Ramos (cell line): Measurements from ENCODE around the gene KIDINS220.

Experiments used
- in situ Hi-C: fragments of 300-500 bp; cut with MboI; formaldehyde crosslinking; loops from one replicate; pipeline ENCODE4 v1.14.3; 2022; ENCODE audit warnings: low sequenced_read_pairs; ENCODE audit not compliant: unreplicated experiment

The KIDINS220 gene

DNA sequence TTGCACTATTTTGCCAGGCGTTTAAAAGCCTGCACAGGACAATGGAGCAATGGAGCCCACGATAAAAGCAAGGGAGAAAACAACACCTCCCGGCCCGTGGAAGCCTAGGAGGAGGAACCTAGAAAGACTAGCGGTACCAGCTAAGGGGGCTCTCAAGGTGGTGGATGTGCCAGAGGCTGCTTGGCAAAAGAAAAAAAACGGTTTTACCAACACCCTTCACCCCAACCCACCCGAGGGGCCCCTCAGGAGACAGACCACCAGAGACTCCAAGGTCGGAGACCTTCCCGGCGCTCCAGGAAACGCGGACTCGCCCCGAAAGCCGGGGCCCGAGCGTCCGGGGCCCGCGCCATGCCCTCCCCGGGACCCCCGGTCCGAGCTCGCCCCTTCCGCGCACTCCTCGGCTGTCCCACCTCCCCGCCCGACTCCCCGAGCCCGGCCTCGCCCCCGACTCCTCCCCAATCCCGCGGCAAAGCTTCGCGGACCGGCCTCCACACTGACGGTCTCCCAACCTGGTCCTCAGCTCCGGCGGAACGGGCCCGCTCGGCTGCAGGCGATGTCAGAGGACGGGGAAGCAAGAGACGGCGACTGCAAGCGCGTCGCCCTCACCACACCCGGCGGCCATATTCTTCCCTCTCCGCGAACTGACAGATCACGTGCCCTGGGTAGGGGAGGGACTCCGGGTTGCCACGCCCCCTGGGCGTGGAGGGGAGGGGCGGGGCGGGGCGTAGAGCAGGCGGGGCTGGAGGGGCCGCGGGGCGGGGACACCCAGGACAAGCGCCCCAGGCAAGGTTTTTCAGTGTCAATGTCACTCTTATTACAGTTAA, at the start of gene KIDINS220:
TSS of gene KIDINS220 (minus strand) at position 643 of the 824 bp plus-strand sequence. CDS start 10,520 bp downstream, outside the sequence.
- in situ Hi-C loops: no loop called here

DNA sequence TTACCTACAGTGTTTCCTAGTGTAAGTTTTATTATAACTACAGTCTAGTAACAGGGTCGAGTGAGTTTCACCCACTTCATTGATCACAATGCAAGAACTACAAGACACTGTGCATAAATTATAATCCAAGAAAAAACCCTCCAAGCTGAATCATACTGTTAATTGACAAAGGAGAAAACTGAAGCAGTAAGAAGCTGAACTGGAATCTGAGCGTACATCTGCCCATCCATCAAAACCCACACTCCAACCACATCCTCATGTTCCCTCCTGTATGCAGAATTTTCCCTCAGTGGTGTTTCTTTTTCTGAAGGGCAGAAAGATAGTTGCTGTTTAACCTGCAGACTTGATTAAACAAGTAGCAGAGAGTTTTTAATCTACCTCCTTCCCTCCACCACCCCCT, 49.5 kb upstream of the KIDINS220 start:
- in situ Hi-C loops: no loop called here

- in situ Hi-C loops: no loop called here
These were observed 48.7 kb upstream of the KIDINS220 start for GRCh38 chr2:8886202-8886518.

DNA sequence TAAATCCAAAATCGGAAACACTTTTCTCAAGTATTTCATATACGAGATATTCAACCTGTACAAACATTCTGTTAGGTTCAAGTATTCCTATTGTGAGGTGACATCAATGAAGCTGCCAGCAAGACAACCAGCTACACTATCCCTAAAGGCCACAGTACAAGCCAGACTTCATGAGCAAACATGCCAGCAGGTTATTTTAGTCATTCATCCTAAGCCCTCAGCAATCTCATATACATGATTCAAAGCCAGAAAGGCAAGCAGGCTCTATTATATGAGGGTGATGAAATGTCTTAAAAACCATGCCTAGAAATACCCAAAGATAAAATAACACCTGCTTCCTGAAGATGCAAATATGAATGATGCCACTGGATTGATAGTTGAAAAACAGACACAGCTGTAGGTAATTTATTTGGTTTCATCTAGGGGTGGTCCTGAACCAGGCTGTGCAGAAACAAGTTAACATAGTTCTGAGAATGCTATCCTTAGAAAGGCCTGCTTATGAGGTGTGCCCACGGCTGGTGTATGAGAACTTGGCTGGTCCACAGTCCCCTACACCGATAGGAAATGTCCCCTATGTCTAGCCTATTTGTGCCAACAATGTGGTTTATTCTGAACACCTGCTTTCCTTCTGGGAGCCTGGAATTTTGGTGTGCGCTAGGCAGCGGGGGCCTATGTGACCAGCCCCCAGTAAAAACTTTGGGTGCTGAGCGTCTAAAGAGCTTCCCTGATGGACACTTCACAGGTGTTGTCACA, 48.2 kb upstream of the KIDINS220 start:
- in situ Hi-C loops: no loop called here

- in situ Hi-C loops: no loop called here
These were observed 47.4 kb upstream of the KIDINS220 start for GRCh38 chr2:8884812-8885211.

DNA sequence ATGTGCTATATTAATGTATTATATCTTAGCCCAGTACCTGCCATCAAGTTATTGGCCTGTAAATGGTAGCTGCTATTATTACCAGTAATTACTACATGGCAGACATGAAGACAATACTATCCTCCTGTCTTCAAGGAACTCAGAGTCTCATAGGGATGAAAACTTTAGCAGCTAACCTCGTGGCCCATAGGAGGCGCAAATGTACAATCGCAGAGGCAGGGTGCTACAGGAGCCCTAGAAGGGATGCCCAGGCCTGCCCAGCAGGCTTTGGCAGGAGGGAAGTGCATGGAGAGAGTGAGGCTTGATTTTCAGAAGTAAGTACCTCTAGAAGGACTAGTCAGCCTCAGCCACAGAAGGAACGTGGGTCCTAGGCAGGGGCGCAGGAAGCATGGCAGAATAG, 44.7 kb upstream of the KIDINS220 start:
- in situ Hi-C loops: no loop called here

DNA sequence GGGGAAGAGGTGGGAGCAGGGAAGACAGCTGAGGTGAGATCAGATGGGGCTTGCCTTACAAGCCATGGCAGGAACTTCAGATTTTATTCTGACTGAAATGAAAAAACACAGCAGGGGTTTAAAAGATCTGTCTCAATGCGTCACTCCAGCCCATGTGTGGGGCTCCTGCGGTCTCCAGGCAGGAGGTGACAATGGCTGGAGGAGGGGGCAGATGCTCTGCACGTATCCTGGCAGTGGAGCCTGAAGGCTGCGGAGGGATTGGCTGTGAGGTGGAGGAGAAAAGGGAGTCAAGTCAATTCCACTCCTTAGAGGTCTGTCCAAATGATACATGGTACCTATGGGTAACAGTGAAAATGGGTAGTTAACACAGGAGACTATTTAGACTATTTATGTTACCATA, 40.5 kb upstream of the KIDINS220 start:
- in situ Hi-C loops: no loop called here

GRCh38 chr2:8877332-8877731, 39.9 kb upstream of the KIDINS220 start:
- in situ Hi-C loops: no loop called here

- in situ Hi-C loops: no loop called here
These were observed 39.2 kb upstream of the KIDINS220 start for GRCh38 chr2:8876628-8877027.

GRCh38 chr2:8872821-8873432, 35.5 kb upstream of the KIDINS220 start:
- in situ Hi-C loops: no loop called here

- in situ Hi-C loops: no loop called here
These were observed 33.0 kb upstream of the KIDINS220 start for GRCh38 chr2:8870441-8870840.

DNA sequence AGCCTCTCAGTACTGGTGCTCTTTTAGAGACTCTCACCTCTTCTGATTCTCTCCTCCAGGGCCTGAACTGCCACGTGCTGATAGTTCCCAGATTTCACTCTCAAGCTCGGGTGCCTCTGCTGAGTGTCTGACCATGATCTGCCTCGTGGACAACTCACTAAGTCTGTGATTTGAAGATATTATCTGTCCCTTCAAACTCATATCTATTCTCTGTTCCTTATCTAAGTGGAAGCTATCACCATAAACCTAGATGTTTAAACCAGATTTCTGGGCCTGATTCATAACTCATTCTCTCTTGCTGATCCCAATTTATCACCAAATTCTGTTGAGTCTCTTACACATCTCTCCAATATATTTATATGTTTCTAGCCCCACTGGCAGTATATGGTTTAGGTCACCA, 29.9 kb upstream of the KIDINS220 start:
- in situ Hi-C loops: no loop called here

DNA sequence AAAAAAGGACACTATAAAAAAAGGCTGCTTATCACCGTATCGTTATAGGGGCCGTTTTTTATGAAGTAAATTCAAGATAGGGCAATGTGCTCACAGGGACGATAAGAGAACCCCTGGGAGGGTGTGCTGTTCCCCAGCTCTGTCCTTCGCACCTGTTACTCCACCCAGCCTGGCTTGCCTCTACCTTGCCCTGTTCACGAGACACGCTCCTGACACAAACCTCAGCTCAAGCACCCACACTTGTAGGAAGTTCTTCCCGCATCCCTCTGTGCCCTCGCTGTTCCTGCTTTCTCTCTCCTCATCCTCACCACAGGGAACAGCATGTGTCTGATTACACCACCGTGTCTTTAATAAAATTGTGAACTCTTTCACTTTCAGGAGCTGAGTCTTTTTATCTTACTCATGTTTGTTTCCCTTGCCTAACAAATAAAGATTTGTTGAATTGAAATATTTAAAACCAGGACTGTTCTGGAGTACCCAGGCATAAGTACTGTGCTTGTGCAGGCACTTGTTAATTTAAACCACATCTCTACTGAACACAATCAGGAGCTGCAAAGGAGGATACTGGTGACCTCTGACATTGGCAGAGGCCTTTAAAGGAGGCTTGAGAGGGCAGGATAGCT, 26.0 kb upstream of the KIDINS220 start:
- in situ Hi-C loops: no loop called here

DNA sequence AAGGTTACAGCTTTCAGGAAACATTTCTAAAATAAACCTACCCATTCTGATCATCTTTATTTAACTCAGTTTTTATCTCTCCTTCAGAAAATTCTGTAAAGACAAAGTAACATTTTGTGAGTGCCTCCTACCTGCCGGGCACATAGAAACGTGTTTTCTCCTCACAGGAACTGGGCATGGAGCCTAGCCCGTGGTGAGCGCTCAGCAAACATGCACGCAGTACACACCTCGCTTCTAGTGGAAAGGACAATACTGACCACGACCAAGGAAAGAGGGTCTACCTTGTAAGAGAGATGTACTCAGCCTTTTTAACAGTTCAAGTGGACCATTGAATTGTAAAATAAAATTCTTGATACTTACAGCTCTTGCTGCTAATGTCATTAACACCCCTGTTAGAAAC, 24.8 kb upstream of the KIDINS220 start:
- in situ Hi-C loops: no loop called here

- in situ Hi-C loops: no loop called here
These were observed 24.4 kb upstream of the KIDINS220 start for GRCh38 chr2:8861797-8862196.

GRCh38 chr2:8860239-8860638, 22.8 kb upstream of the KIDINS220 start:
- in situ Hi-C loops: no loop called here

- in situ Hi-C loops: no loop called here
These were observed 21.5 kb upstream of the KIDINS220 start for GRCh38 chr2:8858910-8859309.

DNA sequence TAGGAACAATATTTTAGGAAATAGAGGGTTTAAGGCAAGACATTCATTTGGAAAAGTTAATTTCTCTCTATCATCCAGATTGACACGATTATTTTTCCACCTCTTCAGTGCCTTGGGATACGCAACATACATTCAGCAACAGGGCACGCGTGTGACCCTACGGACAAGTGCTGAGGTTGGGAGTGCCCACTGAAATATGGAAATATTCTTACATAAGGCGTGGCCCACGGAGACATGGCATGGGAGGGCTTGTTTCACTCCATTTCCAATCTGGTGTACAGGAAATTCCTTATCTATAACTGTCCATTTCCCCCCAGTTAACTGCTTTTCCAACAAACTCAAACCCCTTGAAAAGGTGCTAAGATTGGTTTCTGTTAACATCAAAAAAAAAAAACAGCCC, 20.9 kb upstream of the KIDINS220 start:
- in situ Hi-C loops: no loop called here

DNA sequence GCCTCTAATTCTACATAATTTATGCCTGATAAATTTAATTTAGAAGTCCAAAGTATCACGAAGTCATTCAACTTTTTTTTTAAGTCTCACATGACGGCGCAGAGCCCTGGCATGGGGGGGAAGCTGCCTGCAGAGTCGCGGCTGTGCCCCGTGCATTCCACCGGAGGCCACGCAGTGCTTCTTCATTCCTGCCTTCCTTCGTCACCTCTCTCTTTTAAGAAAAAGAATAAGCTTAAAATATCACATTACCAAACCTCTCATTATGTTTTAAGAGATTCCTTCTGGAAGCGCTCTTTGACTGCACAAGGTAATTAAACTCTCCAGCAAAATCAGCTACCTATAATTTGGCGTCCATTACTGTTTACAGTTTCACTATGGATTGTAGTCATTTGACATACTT, 20.3 kb upstream of the KIDINS220 start:
- in situ Hi-C loops: no loop called here

DNA sequence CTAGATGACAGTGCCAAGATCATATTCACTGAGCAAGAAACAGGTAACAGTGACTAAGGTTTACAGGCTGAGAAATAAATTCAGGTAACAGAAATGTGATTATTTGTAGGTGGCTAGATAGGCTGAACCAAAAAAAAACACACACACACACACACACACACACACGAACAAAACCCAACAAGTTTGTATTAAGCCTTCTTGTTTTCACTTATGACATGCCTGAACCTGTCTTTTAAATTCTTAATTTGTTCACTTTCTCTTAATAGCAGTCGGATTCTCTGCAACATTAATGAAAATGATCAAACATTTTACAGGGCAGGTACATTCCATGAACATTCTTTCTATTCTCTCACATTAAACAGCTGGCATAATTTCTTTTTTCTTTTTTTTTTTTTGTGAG, 18.8 kb upstream of the KIDINS220 start:
- in situ Hi-C loops: no loop called here

- in situ Hi-C loops: no loop called here
These were observed 17.6 kb upstream of the KIDINS220 start for GRCh38 chr2:8855010-8855409.
